Activated CD4-positive, alpha-beta T cell treated with anti-CD3 and anti-CD28 coated beads, Interleukin-2, amount 10 ng/mL, durations not matched to agents 7 days and 5 days (primary cell): Measurements from ENCODE around the gene PDCD1LG2. TPM values are rescaled to one million over a fixed set of nuclear protein-coding genes. Genes with fewer than 3 reads are reported as not detected.
A peak's percentile ranks its signal among the peaks of the same experiment; 100 is the strongest.

Experiments
- CTCF ChIA-PET: fragments of 350-600 bp; sonication (Branson Sonifier 250); formaldehyde crosslinking; loops from one replicate; lab custom pipeline; 2021; ENCODE audit warnings: antibody characterized with exemption; lab: Charles Lee
- POLR2A ChIA-PET: fragments of 350-600 bp; sonication (Branson Sonifier 250); formaldehyde crosslinking; loops from one replicate; lab custom pipeline; 2021; ENCODE audit warnings: antibody characterized with exemption; lab: Charles Lee
- DNase-seq: peaks from one replicate; pipeline ENCODE4 v3.0.0-alpha.2; 2020
- H3K27ac Mint-ChIP-seq: one replicate; pipeline ENCODE4 v1.8.0; 2021; ENCODE audit warnings: mild to moderate bottlenecking, moderate library complexity, mixed read lengths
- H3K27me3 Mint-ChIP-seq: one replicate; pipeline ENCODE4 v1.8.0; 2021; ENCODE audit warnings: mixed read lengths
- H3K36me3 Mint-ChIP-seq: one replicate; pipeline ENCODE4 v1.8.0; 2021; ENCODE audit warnings: low read depth, mixed read lengths
- H3K4me1 Mint-ChIP-seq: one replicate; pipeline ENCODE4 v1.8.0; 2021; ENCODE audit warnings: mixed read lengths
- H3K4me3 Mint-ChIP-seq: one replicate; pipeline ENCODE4 v1.8.0; 2021; ENCODE audit warnings: mild to moderate bottlenecking, moderate library complexity, mixed read lengths
- H3K9me3 Mint-ChIP-seq: one replicate; pipeline ENCODE4 v1.8.0; 2021; ENCODE audit warnings: mixed read lengths
- total RNA-seq, 2 experiments: library from RNA; stranded (reverse); gene quantifications; one replicate each; pipeline ENCODE4 v1.2.3, GENCODE V29; 2021

The PDCD1LG2 gene
- total RNA-seq, 2 experiments from 2014 or later: 2.2 TPM

DNA sequence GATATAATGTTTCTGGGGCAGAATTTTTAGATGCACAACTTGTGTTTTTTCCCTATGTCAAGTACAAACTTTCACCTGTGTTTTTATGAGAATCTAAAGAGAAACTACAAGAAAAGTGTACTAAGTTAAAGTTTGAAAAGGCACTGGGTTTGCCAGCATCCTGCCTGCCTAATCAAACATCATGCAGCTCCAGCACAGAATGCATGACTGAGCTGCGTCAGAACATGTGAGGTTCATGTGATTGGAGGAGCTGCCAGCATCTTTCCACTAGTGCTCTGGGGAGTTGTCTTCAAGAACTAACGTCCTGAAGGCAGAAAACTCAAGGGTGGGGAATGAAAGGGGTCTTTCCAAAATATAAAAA lies 72.5 kb downstream of the PDCD1LG2 start:
- POLR2A ChIA-PET: interaction anchor here (1.0 to 1.2 kb wide), 2 partner anchors 46 to 133 kb away, joined by 3 to 4 read pairs; partner anchors contain the start of genes CD274 and RIC1
- Mint-ChIP-seq H3K27me3 (no peaks in the 10 kb centered on the region), H3K4me1 (peaks cover 73% of the 10 kb centered on the region), H3K9me3 (peaks cover 8% of the 10 kb centered on the region), H3K27ac (peak overlapping the region; percentile 90), H3K36me3 (peaks cover 31% of the 10 kb centered on the region), H3K4me3 (no peak overlapping the region)
- CTCF ChIA-PET: interaction anchor here (0.6 to 2.9 kb wide), 7 partner anchors 8 to 144 kb away, joined by 3 to 9 read pairs (median 5); partner anchors contain the start of genes CD274 and PLGRKT
- peak; percentile 71 for DNase-seq

DNA sequence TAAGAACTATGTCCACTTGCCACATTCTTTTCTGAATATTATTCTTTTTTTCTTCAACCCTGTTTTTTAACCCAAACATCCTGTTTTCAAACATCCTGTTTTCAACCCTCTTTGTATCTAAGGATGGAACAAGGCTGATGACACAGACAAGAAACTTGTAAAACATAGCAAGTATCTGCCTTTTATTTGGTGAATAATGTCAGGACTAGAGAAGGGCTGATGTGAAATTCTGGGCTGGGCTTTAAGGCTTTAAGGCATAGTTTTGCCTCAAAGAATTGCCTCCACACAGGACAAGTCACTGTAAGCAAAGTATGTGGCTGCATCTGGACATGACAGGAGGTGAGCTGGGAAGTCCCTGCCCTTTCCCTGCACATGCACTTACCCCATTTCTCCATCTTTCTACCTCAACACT lies 76.1 kb downstream of the PDCD1LG2 start:
- Mint-ChIP-seq H3K4me1 (peaks cover 60% of the 10 kb centered on the region), H3K27ac (peak overlapping the region; percentile 93)
- POLR2A ChIA-PET: interaction anchor here (0.6 kb wide), 1 partner anchor 76 kb away, joined by 4 read pairs; no protein-coding TSS in a partner anchor

DNA sequence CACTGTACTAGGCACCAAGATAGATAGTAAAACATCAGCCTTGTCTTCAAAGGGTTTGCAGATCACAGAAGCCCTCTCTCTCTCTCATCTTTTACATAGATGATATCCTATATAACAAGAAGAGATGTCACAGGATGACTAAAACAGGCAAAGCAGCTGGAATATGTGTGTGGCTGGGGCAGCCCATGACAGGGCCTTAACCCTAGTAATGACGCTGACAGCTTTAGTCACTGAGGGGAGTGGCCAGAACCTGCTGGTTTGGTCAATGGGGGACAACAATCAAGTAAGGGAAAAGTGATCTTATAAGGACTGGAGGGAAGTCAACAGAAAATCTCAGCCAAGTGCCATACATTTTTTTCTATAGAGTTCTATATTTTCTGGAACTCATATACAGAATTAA lies 76.7 kb downstream of the PDCD1LG2 start:
- Mint-ChIP-seq H3K36me3 (peaks cover 15% of the 10 kb centered on the region), H3K4me1 (peaks cover 55% of the 10 kb centered on the region), H3K27ac (peak overlapping the region; percentile 93), H3K9me3 (no peaks in the 10 kb centered on the region), H3K27me3 (no peaks in the 10 kb centered on the region), H3K4me3 (no peak overlapping the region)
- DNase-seq: peak; percentile 17
- CTCF ChIA-PET: interaction anchor here (0.6 to 4.5 kb wide), 8 partner anchors 13 to 816 kb away, joined by 3 to 18 read pairs (median 4); partner anchors contain the start of genes CD274, JAK2 and PLGRKT
- POLR2A ChIA-PET: no interaction called here

More for the DNA sequence above, 76.1 kb downstream of the PDCD1LG2 start:
- Mint-ChIP-seq H3K36me3 (peaks cover 21% of the 10 kb centered on the region), H3K27me3 (no peaks in the 10 kb centered on the region), H3K9me3 (peaks cover 3% of the 10 kb centered on the region), H3K4me3 (peak overlapping the region; percentile 6)
- CTCF ChIA-PET: interaction anchor here (0.6 to 4.5 kb wide), 9 partner anchors 9 to 601 kb away, joined by 3 to 18 read pairs (median 3); partner anchors contain the start of genes CD274, JAK2 and PLGRKT
- peak; percentile 15 for DNase-seq

DNA sequence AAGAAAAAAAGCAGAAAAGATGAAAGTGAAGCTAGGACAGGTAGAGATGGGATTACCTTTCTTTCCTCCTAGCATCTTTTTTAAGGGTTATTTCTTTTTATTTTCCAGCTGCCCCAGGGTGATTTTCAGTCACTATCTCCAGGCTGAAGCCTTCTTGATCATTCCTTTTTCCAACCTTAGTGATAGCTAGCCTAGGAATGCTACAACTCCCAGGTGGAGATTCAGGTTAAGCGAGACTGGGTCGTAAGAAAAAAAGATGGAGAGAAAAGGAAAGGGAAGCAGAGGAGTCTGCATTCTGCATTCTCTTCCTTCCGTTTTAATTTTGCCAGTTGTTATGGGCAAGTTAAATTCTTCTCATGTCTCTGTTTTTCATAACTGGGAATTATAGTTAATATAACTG lies 81.9 kb downstream of the PDCD1LG2 start:
- no peak for DNase-seq
- H3K9me3 Mint-ChIP-seq: no peaks in the 10 kb centered on the region
- H3K4me3 Mint-ChIP-seq: no peak overlapping the region
- POLR2A ChIA-PET: no interaction called here
- no peak overlapping the region for H3K27ac Mint-ChIP-seq
- peaks cover 2% of the 10 kb centered on the region for H3K36me3 Mint-ChIP-seq
- no peaks in the 10 kb centered on the region for H3K27me3 Mint-ChIP-seq
- CTCF ChIA-PET: no interaction called here
- peaks cover 27% of the 10 kb centered on the region for H3K4me1 Mint-ChIP-seq

DNA sequence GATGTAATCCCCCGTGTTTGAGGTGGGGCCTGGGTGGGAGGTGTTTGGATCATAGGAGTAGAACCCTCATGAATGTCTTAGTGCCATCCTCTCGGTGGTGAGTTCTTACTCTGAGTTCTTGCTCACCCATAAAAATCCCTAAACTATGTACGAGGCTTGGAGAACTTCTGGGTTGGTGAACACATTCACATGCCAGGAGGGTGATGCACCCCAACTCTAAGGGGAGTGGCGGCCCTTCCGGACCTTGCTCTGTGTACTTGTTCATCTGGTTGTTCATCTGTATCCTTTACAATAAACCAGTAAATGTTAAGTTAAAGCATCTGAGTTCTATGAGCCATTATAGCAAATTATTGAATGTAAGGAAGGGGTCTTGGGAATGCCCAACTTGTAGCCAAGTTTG lies 82.6 kb downstream of the PDCD1LG2 start:
- no peak for DNase-seq
- Mint-ChIP-seq H3K27ac (no peak overlapping the region), H3K4me3 (no peak overlapping the region), H3K4me1 (peaks cover 24% of the 10 kb centered on the region), H3K36me3 (peaks cover 6% of the 10 kb centered on the region), H3K9me3 (no peaks in the 10 kb centered on the region), H3K27me3 (no peaks in the 10 kb centered on the region)
- ChIA-PET CTCF (no interaction called here), POLR2A (no interaction called here)

DNA sequence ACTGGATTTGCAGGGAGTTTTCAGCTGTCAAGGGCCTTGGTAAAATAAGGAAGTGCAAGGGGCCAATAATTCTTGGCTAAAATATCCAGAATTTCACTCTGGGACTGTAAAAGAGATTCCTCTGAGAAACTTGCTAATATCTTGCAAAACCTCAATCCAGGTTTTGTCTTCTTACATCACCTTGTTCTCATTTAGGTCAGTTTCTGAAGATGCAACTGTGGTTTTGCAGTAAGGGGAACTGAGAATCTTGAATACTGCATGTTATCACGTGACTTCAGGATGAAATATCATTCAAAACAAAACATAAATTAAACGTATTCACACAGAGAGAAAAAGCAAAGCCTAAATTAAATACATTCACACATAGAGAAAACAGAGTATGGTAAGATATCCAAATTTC lies 83.6 kb downstream of the PDCD1LG2 start:
- POLR2A ChIA-PET: no interaction called here
- Mint-ChIP-seq H3K4me1 (peaks cover 23% of the 10 kb centered on the region), H3K27me3 (no peaks in the 10 kb centered on the region), H3K9me3 (no peaks in the 10 kb centered on the region), H3K4me3 (no peak overlapping the region), H3K36me3 (peaks cover 6% of the 10 kb centered on the region), H3K27ac (no peak overlapping the region)
- DNase-seq: no peak
- CTCF ChIA-PET: no interaction called here

DNA sequence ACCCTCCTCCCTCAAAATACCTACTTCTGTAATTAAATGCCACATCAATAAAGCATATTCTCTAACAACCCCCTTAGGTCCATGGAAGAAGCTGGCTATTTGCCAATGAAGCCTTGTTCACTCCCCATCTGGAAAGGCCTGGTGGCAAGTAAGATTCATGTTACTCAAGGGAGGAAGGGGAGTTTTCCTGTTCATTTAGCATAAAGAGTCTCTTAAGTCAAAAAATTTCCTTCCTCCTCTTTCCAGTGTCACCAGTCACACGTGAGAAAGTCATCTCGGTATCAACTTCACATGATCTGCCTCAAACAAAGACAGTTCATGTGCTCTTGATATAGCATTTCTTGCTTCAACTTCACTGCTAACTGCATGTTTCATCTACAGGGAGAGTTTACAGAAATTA lies 85.8 kb downstream of the PDCD1LG2 start:
- ChIA-PET POLR2A (no interaction called here), CTCF (interaction anchor here (0.7 to 1.2 kb wide), 4 partner anchors 10 to 175 kb away, joined by 3 read pairs; no protein-coding TSS in a partner anchor)
- H3K4me1 Mint-ChIP-seq: peaks cover 24% of the 10 kb centered on the region
- peaks cover 6% of the 10 kb centered on the region for H3K36me3 Mint-ChIP-seq
- H3K4me3 Mint-ChIP-seq: no peak overlapping the region
- H3K9me3 Mint-ChIP-seq: no peaks in the 10 kb centered on the region
- no peak for DNase-seq
- no peak overlapping the region for H3K27ac Mint-ChIP-seq
- no peaks in the 10 kb centered on the region for H3K27me3 Mint-ChIP-seq

DNA sequence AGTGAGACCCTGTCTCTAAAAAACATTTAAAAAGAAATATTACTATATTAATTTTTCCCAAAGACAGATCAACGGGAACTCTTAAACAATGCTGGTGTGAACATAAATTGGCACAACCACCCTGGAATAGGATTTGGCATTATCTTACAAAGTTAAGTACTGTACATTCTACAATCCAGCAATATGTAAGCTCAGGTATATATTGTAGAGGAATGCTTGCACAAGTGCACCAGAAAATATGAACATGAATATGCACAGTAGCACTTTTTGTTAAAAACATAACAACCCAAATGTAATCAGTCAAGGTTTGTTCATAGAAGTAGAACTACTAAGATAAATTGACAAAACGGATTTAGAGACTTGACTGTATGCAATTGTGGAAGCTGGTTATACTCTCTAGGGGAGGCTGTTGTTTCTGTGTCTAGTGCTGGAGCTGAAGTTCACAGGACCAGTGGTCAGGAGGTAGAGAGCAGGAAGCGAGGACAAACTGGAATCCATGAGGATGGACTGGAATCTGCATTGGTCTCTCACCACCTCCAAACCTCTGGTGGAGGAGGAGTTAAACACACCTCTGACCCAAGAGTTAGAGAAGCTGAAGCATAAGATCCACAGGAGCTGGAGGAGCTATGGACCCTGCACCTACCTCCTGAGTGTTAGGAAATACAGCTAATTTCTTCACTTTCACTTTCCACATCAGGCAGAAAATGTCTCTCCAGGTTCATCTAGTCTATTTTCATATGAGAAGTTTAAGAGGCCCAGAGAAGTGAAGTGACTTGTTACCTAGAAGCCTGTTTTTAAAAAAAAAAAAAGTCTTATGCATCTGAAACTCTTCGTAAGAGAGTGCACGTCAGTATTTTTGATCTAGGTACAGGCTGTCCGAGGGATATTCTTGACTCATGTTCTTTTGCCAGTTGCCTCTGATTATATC lies 98.2 kb downstream of the PDCD1LG2 start:
- H3K27ac Mint-ChIP-seq: peak overlapping the region; percentile 89
- H3K4me1 Mint-ChIP-seq: peaks cover 20% of the 10 kb centered on the region
- CTCF ChIA-PET: interaction anchor here (0.7 to 1.3 kb wide), 3 partner anchors 8 to 459 kb away, joined by 3 to 4 read pairs (median 3); no protein-coding TSS in a partner anchor
- peak overlapping the region; percentile 66 for H3K4me3 Mint-ChIP-seq
- DNase-seq: no peak
- peaks cover 7% of the 10 kb centered on the region for H3K36me3 Mint-ChIP-seq
- no peaks in the 10 kb centered on the region for H3K27me3 Mint-ChIP-seq
- POLR2A ChIA-PET: interaction anchor here (0.7 to 1.0 kb wide), 2 partner anchors 8 to 18 kb away, joined by 3 read pairs; no protein-coding TSS in a partner anchor
- H3K9me3 Mint-ChIP-seq: no peaks in the 10 kb centered on the region

DNA sequence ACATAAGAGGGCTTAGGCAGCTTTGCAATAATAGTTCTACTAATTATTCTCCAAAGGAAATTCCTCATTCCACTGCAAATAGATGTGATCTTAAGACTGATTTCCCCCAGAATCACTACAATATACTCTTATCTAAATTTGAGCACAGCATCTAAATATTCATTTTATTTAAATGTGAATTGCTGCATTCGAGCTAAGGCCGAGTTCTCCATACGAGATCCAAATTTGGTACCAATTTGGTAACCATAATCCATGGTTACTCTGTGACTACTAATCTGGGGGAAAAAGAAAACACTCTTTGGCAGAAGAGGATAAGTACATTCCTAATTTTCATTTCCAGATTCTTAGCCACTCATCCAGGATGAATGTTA lies 98.9 kb downstream of the PDCD1LG2 start:
- ChIA-PET CTCF (interaction anchor here (0.7 to 1.3 kb wide), 3 partner anchors 9 to 459 kb away, joined by 3 to 4 read pairs (median 3); no protein-coding TSS in a partner anchor), POLR2A (interaction anchor here (1.0 kb wide), 1 partner anchor 18 kb away, joined by 3 read pairs; no protein-coding TSS in a partner anchor)
- peak overlapping the region; percentile 89 for H3K27ac Mint-ChIP-seq
- H3K4me3 Mint-ChIP-seq: peak overlapping the region; percentile 66
- DNase-seq: no peak
- peaks cover 8% of the 10 kb centered on the region for H3K36me3 Mint-ChIP-seq
- H3K9me3 Mint-ChIP-seq: no peaks in the 10 kb centered on the region
- peaks cover 20% of the 10 kb centered on the region for H3K4me1 Mint-ChIP-seq
- no peaks in the 10 kb centered on the region for H3K27me3 Mint-ChIP-seq

DNA sequence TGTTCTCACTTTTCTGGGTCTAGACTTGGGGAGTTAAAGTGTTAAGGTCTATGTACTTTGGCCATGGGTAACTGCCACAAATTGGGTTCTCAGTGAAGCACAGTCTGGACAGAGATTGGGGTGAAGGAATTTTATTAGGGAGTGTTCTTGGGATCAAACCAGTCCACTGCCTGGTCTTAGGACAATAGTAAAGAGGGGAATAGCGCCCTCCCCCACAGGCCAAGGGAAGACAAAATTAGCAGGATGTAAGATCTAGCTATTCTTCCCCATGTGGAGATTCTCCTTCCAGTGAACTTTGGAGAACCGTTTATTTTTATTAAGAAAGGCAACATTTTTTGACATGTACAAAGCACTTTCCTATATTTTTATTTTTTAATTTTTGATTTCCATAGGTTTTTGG lies 100.2 kb downstream of the PDCD1LG2 start:
- DNase-seq: no peak
- Mint-ChIP-seq H3K27ac (no peak overlapping the region), H3K4me1 (peaks cover 20% of the 10 kb centered on the region), H3K9me3 (no peaks in the 10 kb centered on the region), H3K27me3 (no peaks in the 10 kb centered on the region), H3K36me3 (peaks cover 11% of the 10 kb centered on the region), H3K4me3 (no peak overlapping the region)
- POLR2A ChIA-PET: interaction anchor here (1.0 kb wide), 1 partner anchor 223 kb away, joined by 3 read pairs; no protein-coding TSS in a partner anchor
- CTCF ChIA-PET: no interaction called here

DNA sequence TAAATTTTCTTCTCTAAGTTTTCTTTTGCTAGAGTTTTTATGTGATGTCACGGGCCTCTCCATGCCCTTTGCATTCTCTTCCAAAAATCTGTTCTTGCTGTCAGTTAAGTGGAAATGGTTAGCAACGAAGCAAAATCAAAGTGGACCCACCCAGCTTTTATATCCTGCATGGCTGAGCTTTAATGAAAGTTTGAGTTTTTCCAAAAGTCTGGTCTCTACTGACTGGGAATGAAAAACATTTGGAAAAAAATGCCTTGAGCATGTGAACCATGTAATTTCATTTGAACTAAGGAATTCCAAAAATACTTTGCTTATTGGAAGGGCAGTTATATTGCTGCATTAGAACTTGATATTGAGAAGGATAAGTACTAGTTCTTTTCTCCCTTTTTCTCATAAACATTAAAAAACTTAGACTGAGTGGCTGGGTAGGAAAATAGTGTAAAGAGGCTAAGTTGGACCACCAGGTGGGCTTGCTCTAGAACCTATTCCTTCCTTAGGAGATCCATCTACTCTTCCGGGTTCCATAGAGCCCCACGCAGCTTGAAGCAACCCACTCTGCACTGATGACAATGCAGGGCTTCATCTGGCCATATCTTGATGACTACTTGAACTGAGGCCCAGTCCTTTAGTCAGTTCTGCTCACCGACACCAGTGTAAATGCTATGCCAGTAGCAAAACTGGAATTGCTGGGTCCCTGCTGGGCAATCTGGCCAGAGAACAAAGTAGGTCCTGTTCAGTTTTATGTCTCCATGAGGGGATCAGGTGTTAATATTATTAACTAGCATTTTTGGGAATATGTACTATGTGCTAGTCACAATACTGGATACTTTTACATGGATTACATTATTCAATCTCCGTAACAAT lies 101.2 kb downstream of the PDCD1LG2 start:
- ChIA-PET POLR2A (no interaction called here), CTCF (interaction anchor here (0.8 to 1.1 kb wide), 2 partner anchors 11 to 16 kb away, joined by 3 read pairs; no protein-coding TSS in a partner anchor)
- Mint-ChIP-seq H3K36me3 (peaks cover 12% of the 10 kb centered on the region), H3K27ac (no peak overlapping the region), H3K4me1 (peaks cover 20% of the 10 kb centered on the region), H3K9me3 (peaks cover 2% of the 10 kb centered on the region), H3K4me3 (no peak overlapping the region), H3K27me3 (no peaks in the 10 kb centered on the region)
- DNase-seq: no peak

DNA sequence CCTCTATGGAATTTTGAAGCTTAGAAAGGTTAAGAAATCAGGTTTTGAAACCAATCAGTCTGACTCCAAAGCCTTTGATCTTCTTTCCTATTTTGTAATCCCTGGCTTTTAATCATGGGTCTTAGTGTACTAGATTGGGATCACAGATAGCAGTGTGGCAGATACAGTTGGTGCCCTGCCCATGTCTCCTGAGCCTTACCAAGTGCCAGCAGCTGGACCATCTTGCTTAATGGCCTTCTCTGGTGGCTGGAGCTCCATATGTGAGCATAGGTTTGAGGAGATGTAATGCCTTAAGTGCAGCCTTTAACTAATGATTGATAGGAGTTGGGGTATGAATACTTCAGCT lies 101.8 kb downstream of the PDCD1LG2 start:
- ChIA-PET CTCF (interaction anchor here (0.9 to 1.1 kb wide), 2 partner anchors 9 to 11 kb away, joined by 3 read pairs; no protein-coding TSS in a partner anchor), POLR2A (no interaction called here)

More for the DNA sequence above, 101.8 kb downstream of the PDCD1LG2 start:
- peaks cover 11% of the 10 kb centered on the region for H3K36me3 Mint-ChIP-seq
- H3K27me3 Mint-ChIP-seq: no peaks in the 10 kb centered on the region
- no peak for DNase-seq
- H3K9me3 Mint-ChIP-seq: peaks cover 2% of the 10 kb centered on the region
- peaks cover 20% of the 10 kb centered on the region for H3K4me1 Mint-ChIP-seq
- H3K27ac Mint-ChIP-seq: no peak overlapping the region
- H3K4me3 Mint-ChIP-seq: no peak overlapping the region
